SKM-1 (cell line): ENCODE results near the gene LYRM1.
"Not testable (repeated sequence)": the region's sequence is repeated elsewhere in the genome, so short reads cannot be mapped to it uniquely, and the experiment has no call there.

Experiments
- DNase-seq: peaks from one replicate; lab custom pipeline; 2025; ENCODE audit not compliant: unreplicated experiment; lab: John Stamatoyannopoulos, UW

LYRM1 gene

DNA sequence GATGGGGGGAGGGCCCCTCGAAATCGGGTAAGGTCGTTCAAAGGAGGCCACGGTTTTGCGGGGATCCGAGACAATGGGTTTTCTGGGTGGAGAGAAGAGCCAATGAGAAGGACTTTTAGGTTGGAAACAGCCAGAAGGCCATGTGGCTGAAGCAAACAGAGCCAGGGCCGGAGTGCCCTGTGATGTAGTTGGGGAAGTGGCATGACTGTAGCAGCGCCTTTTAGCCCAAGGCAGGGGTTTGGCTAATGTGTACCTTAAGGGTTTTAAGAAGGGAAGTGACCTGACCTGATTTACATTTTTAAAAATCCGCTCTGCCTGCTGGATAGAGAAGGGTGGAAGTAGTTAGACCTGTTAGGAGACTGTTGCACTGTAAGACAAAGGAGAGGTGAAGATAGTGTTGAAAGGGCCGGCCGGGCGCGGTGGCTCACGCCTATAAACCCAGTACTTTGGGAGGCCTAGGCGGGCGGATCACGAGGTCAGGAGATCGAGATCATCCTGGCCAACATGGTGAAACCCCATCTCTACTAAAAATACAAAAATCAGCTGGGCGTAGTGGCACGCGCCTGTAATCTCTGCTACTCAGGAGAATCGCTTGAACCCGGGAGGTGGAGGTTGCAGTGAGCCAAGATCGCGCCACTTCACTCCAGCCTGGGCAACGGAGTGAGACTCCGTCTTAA, 1.0 kb downstream of the LYRM1 start:
- DNase-seq = peak; percentile 33

GRCh38 chr16:20902426-20902825, 1.9 kb downstream of the LYRM1 start:
- DNase-seq = no peak

- DNase-seq = no peak
Observed at GRCh38 chr16:20903116-20903898, 2.7 kb downstream of the LYRM1 start.

DNA sequence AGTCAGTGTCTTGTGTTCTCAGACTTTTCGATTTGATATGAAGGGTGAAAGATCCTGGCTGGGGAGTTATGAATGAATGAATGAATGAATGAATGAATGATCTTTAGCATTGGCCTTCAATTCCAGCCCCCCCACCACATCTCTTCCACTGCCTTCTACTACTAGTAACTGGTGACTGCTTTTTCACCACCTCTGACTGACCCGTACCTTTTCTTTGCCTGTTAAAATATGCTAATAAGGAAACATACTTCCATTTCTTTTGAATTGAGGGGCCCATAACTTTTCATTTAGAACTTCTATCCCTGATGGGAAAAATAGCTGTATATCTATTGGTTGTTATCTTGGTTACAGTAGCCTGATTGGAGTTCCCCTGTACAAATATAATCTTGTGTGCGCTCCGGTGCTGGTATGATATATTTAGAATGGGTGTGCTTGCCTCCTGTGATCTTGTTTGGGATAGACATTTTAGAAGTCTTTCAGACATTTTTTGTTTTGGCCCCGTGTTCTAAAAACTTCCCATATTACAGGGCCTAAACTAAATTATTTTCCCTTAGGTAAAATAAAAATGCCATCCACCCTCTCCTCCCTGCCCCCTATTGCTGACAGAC, 3.4 kb downstream of the LYRM1 start:
- no peak for DNase-seq

GRCh38 chr16:20904507-20905081, 4.0 kb downstream of the LYRM1 start:
- peak; percentile 73 for DNase-seq

GRCh38 chr16:20905576-20905975, 5.0 kb downstream of the LYRM1 start:
- no peak for DNase-seq

- no peak for DNase-seq
Observed at GRCh38 chr16:20906341-20907255, 6.0 kb downstream of the LYRM1 start.

DNA sequence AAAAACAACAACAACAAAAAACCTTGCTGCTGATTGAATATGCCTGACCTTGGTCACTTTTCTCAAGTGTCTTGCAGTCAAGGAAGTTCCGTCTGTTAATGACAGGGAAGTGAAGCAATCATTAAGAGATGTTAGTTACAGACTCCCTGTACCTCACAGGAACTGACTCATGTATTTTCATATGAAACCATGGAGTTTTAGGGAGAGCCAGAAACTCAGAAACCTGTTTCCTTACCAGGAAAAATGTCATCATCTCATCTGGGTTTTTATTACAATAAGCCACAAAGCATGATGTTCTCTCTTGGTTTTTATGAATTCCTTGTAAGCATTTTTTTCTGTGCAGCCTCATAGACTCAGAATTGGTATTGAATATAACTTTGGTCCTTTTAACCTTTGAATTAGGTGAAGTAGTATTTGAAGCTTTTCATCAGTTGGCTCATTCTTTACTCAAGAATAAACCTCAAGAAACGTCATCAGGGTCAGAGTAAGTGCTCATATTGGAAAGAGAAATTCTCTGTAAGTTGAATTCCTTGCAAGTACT, 10.3 kb downstream of the LYRM1 start:
- peak; percentile 84 for DNase-seq

GRCh38 chr16:20911361-20911760, 10.8 kb downstream of the LYRM1 start:
- DNase-seq = no peak

DNA sequence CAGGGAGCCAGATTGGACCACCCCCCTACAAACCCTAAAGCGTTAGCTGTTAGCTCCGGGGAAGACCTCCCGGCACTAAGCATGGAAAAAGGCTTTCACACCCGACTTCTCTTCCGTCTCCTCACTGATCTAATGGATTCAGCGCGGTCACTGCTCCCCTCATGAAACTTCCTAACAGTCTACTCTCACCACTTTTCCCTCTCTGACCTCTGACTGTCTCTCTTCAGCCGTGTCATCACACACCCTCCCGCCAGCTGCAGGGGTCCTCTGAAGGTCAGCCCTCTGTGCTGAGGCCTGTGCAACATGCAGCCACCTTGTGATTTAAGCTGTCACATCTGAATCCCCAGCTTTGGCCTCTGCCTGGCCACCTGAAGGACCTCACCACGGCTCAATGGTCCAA, 15.7 kb downstream of the LYRM1 start:
- no peak for DNase-seq

- DNase-seq = peak; percentile 75
Observed at GRCh38 chr16:20916942-20917341, 16.4 kb downstream of the LYRM1 start.

- DNase-seq = no peak
Observed at GRCh38 chr16:20918486-20919239, 18.1 kb downstream of the LYRM1 start.

DNA sequence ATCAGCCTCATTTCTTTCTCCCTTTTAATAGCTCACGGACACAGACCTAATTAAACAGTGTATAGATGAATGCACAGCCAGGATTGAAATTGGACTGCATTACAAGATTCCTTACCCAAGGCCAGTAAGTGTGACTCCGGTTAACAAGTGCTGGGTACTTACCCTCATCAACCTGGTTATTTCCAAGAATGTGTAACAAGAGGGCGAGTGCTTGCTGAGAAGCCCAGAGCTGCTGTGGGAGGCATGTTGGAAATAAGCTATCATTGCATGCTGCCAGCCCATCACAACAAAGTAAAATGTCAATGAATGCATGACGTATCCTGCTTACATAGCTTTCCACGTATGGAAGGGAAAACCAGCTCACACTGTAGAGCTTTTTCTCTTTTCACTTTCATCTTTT, 19.5 kb downstream of the LYRM1 start:
- no peak for DNase-seq

GRCh38 chr16:20920799-20921198, 20.2 kb downstream of the LYRM1 start:
- DNase-seq = no peak

GRCh38 chr16:20923876-20924275, 23.3 kb downstream of the LYRM1 start:
- no peak for DNase-seq

GRCh38 chr16:20925751-20926150, 25.2 kb downstream of the LYRM1 start:
- DNase-seq = no peak

GRCh38 chr16:20928774-20929411, 28.3 kb downstream of the LYRM1 start:
- DNase-seq = no peak

DNA sequence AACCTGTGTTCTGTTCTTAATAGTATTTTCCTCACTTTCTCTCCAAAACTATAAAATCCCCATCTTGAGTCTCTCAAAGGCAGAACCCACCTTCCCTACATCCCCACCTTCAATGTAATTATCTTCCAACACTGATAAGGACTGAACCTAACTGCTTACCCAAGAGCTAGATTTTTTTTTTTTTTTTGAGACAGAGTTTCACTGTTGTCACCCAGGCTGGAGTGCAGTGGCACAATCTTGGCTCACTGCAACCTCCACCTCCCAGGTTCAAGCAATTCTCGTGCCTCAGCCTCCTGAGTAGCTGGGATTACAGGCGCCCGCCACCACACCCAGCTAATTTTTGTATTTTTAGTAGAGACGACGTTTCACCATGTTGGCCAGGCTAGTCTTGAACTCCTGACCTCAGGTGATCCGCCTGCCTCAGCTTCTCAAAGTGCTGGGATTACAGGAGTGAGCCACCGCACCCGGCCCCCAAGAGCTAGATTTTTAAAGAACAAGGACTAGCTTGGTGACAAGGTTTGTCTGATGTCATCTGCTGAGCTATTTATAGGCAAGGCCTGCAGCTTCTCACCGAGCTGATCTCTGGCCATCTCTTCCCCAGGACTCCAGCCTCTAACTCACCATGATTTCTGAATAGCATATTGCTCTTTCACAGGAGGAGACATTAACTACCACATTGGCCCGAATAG, 29.2 kb downstream of the LYRM1 start:
- DNase-seq = not testable (repeated sequence)

GRCh38 chr16:20930365-20930690, 29.8 kb downstream of the LYRM1 start:
- no peak for DNase-seq
